ENCODE measurements around the gene MYLK.
"Not testable (repeated sequence)": the region's sequence is repeated elsewhere in the genome, so short reads cannot be mapped to it uniquely, and the experiment has no call there.

Gene MYLK

DNA sequence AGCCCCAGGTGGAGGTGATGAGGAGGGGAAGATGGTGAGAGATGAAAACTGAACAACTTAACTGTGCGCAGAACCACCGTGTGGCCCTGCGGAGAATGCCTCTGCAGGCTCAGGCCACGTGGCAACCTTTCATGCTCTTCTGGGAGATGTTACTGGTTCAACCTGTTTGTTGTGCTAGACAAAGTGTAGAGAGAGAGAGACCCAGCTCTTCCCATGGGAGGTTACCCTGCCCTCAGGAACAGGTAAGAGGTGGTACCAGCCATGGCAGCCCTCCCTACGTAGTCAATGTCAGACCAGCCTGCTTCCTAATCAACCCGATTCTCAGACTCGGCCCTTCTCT is 262.3 kb downstream of the MYLK start:
- DNase-seq (ENCODE audit: low spot score) = no peak

DNA sequence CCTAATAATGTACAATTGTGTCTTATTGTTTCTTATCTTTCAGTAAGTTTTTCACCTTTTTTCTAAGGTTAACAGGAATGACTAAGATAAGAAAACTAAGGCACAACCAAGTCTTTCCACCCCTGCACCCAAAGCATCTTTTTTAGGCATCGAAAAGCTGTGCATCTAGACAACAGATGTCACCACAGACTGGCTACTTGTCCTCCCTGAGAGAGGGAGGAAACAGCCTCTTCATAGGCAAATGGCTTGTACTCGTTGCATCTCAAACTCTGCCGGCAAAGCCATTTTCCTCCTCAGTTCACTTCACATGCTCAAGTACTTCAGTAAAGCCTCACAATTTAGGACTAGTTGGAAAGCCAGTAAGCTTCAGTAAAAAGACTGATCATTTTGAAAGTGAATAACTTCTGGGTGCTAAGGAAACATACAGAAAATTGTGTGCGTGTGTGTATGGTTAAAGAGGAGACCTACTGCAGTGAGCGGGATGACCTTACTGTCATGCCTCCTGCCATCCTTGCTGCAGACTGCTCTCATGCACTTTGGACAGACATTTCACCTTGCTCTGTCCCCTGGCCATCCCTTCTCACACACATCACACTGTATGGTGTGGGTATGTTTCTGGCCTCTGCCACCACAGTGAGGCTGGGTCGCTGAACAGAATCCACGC is 262.8 kb downstream of the MYLK start:
- DNase-seq (ENCODE audit: low spot score) = no peak

GRCh38 chr3:123620343-123620742 is 263.8 kb downstream of the MYLK start:
- DNase-seq (ENCODE audit: low spot score) = no peak

- peak; percentile 52 for DNase-seq (ENCODE audit: low spot score)
These were observed 265.2 kb downstream of the MYLK start for GRCh38 chr3:123618768-123619484.

- DNase-seq (ENCODE audit: low spot score) = no peak
These were observed 265.9 kb downstream of the MYLK start for GRCh38 chr3:123618076-123618708.

GRCh38 chr3:123616593-123616992 is 267.5 kb downstream of the MYLK start:
- DNase-seq (ENCODE audit: low spot score) = no peak

DNA sequence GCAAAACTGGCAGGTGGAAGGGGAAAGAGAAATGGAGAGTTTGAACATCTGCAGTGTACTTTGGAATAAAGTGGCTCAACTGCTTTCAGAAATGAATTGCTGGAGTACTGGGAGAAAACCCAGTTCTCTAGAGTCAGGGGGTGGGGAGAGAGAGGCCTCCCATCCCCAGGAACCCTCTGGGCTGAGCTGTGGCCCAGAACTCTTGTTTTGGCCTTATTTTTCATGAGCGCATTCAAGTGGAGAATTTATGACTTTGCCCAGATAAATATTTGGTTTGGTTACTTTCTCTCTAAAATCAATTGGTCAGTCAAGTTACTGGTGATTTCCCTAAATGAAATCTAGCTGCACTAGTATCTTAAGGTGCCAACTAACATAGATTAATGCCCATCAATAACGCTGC is 270.6 kb downstream of the MYLK start:
- DNase-seq (ENCODE audit: low spot score) = no peak

DNA sequence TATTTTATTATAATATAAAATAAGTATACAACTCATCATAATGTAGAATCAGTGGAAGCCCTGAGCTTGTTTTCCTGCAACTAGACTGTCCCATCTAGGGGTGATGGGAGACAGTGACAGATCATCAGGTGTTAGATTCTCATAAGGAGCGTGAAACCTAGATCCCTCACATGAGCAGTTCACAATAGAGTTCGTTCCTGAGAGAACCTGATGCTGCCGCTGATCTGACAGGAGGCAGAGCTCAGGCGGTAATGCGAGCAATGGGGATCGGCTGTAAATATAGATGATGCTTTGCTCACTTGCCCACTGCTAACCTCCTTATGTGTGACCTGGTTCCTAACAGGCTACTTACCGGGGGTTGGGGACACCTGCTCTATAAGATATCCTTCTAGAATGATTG is 272.5 kb downstream of the MYLK start:
- DNase-seq (ENCODE audit: low spot score) = not testable (repeated sequence)

DNA sequence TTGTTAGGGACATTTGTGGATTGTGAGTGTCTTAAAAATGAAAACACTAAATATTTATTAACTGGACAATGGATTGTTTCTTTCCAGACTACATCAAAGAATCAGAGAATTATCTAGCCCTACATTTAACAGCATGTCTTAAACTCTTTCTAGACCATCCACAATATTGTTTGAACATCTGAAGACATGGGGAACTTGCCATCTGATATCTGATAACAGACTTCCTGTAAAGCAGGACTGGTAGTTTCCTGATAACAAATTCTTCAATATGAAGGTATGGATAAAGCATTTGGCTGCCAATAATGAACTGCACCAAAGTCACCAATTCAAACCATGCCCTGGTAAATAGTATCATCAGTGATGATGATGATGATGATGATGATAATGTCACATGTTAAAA is 273.1 kb downstream of the MYLK start:
- no peak for DNase-seq (ENCODE audit: low spot score)

GRCh38 chr3:123610331-123610730 is 273.8 kb downstream of the MYLK start:
- DNase-seq (ENCODE audit: low spot score) = peak; percentile 75

GRCh38 chr3:123609063-123609462 is 275.1 kb downstream of the MYLK start:
- no peak for DNase-seq (ENCODE audit: low spot score)

DNA sequence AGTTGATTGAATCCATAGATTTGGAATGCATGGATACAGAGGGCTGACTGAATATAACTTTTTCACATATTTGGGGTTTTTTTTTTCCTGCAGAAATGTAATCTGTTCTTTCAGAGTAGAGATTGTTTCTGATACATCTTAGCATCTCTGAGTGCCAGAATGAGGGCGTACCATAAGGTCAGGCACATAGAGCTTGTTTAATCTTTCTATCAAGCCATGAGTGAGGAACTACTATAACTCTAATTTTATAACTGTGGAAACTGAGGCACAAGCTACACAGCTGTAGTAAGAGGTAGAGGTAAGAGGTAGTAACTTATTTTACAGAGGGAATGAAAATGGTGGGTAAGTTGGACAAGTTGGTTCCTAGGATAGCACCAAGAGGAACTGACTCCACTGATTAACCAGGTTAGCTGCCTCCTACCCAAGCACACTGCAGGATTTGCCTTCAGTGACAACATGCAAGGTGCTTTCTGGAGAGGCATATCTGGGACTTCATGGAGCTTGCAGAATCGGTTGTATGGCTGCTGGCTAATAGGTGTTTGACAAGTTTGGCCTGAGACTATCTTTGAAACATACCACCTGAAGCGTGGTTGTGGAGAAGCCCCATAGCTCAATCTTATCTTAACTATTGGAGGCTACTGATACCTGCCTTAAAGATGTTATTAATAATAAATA is 275.7 kb downstream of the MYLK start:
- DNase-seq (ENCODE audit: low spot score) = no peak

GRCh38 chr3:123606527-123606926 is 277.6 kb downstream of the MYLK start:
- no peak for DNase-seq (ENCODE audit: low spot score)

- DNase-seq (ENCODE audit: low spot score) = peak; percentile 84
These were observed 278.3 kb downstream of the MYLK start for GRCh38 chr3:123605789-123606234.

DNA sequence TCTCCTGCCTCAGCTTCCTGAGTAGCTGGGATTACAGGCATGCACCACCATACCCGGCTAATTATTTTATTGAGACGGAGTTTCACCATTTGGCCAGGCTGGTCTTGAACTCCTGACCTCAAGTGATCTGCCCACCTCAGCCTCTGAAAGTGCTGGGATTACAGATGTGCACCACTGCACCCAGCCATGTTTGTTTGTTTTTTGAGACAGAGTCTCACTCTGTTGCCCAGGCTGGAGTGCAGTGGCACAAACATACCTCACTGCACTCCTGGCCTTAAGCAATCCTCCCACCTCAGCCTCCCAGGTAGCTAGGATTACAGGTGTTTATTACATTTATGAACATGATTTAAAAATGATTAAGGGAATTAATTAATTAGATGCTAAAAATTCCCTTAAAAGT is 281.0 kb downstream of the MYLK start:
- DNase-seq (ENCODE audit: low spot score) = not testable (repeated sequence)

DNA sequence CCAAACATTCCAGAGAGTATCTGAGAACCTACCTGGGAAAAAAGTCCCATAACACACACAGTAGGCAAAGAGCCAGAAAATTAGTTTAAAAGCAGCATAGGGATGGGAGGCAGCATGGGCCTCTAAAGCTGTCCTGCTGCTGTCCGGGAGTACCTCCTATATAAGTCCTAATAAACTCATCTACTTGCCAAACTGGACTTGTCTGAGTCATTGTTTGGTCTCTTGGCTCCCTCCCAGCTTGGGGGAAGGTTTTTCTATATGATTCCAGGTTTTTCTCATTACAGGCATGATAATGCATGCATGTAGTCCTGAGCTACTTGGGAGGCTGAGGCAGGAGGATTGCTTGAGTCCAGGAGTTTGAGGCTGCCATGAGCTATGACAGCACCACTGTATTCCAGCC is 281.8 kb downstream of the MYLK start:
- DNase-seq (ENCODE audit: low spot score) = peak; percentile 62

- not testable (repeated sequence) for DNase-seq (ENCODE audit: low spot score)
These were observed 283.3 kb downstream of the MYLK start for GRCh38 chr3:123600863-123601262.

GRCh38 chr3:123597561-123597960 is 286.6 kb downstream of the MYLK start:
- DNase-seq (ENCODE audit: low spot score) = no peak

DNA sequence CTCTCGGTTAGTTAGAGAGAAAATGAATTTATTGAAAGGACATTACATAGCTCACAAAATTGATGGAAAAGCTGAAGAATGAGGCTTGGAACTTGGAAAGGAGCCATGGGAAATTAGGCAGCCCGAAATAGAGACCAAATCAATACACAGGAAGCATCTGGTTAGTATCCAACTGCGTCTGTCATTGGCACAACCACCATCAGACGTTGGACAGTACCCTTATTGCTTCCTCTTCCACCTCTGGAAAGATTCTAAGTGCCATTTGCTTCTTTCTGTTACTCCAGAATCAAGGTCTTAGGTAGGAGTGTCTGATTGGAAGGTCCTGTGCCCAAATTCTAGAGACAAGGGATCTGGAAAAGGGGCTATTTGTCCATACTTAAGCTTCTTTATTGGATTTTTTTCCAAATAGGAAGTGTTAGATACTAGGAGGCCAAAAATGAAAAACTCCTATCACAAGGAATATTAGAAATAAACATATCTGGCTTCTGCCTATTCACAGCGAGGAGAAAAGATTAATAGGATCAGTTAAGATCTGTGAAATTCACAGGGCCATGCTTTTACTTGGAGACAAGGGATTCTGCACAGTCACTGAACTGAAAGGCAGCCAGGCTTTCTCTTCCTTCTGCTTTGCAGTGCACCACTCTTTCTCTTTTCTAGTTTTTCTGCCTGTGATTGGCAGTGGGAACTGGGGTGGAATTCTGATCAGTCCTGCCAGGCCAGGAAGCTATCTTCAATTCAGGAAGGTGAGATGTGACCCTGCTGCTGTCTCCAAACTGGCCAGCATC is 288.5 kb downstream of the MYLK start:
- no peak for DNase-seq (ENCODE audit: low spot score)

GRCh38 chr3:123593381-123593780 is 290.8 kb downstream of the MYLK start:
- no peak for DNase-seq (ENCODE audit: low spot score)

DNA sequence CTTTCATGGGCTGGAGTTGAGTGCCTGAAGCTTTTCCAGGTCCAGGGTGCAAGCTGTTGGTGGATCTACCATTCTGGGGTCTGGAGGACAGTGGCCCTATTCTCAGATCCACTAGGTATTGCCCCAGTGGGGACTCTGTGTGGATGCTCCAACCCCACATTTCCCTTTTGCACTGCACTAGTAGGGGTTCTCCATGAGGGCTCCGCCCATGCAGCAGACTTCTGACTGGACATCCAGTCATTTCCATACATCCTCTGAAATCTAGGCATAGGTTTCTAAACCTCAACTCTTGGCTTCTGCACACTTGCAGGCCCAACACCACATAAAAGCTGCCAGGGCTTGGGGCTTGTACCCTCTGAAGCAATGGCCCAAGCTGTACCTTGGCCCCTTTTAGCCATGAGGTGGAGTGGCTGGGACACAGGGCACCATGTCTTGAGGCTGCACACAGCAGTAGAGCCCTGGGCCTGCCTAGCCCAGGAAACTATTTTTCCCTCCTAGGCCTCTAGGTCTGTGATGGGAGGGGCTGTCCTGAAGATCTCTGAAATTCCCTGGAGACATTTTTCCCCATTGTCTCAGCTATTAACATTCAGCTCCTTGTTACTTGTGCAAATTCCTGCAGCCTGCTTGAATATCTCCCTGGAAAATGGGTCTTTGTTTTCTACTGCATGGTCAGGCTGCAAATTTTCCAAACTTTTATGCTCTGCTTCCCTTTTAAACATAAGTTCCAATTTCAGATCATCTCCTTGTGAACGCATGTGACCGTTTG is 293.3 kb downstream of the MYLK start:
- no peak for DNase-seq (ENCODE audit: low spot score)

Data from kidney tubule cell (primary cell).